Glutamatergic neuron (in vitro differentiated cells): ENCODE data around the gene GNL2. TPM values are rescaled to one million over a fixed set of nuclear protein-coding genes. Genes with fewer than 3 reads are reported as not detected.

Experiments
- DNase-seq: peaks from one replicate; pipeline ENCODE4 v3.0.0; 2022
- H3K27ac Mint-ChIP-seq: one replicate; pipeline ENCODE4 v1.8.0; 2020; ENCODE audit warnings: mild to moderate bottlenecking, mixed read lengths, inconsistent platforms; ENCODE audit not compliant: unreplicated experiment
- H3K27me3 Mint-ChIP-seq: one replicate; pipeline ENCODE4 v1.8.0; 2020; ENCODE audit warnings: mild to moderate bottlenecking, moderate library complexity, mixed read lengths, inconsistent platforms; ENCODE audit not compliant: unreplicated experiment
- H3K36me3 Mint-ChIP-seq: one replicate; pipeline ENCODE4 v1.8.0; 2020; ENCODE audit warnings: mild to moderate bottlenecking, mixed read lengths, inconsistent platforms; ENCODE audit not compliant: unreplicated experiment
- H3K4me1 Mint-ChIP-seq: one replicate; pipeline ENCODE4 v1.8.0; 2020; ENCODE audit warnings: mild to moderate bottlenecking, low read depth, mixed read lengths, inconsistent platforms; ENCODE audit not compliant: unreplicated experiment
- H3K4me3 Mint-ChIP-seq: one replicate; pipeline ENCODE4 v1.8.0; 2020; ENCODE audit warnings: mild to moderate bottlenecking, mixed read lengths, inconsistent platforms; ENCODE audit not compliant: unreplicated experiment
- H3K9me3 Mint-ChIP-seq: one replicate; pipeline ENCODE4 v1.8.0; 2020; ENCODE audit warnings: mild to moderate bottlenecking, moderate library complexity, mixed read lengths, inconsistent platforms; ENCODE audit not compliant: unreplicated experiment
- CTCF ChIP-seq: fragments of 200-600 bp; sonication (generic); IDR thresholded peaks from one replicate; pipeline ENCODE4 v1.5.0; 2021; ENCODE audit not compliant: partially characterized antibody, unreplicated experiment
- total RNA-seq: library from RNA; stranded (reverse); fragmentation: NEBNext Ultra II Directional; extraction: Animal tissue kit (Norgen Biotek cat#: 25700); gene quantifications from one replicate; pipeline ENCODE4 v1.2.1, GENCODE V29; 2021; ENCODE audit not compliant: unreplicated experiment

The GNL2 gene
- total RNA-seq, 1 donor from 2014 or later, result 50.0 TPM

- no peak overlapping the region for H3K27ac Mint-ChIP-seq
- H3K9me3 Mint-ChIP-seq, result peaks cover 2% of the 10 kb centered on the region
- no peak for DNase-seq
- H3K4me3 Mint-ChIP-seq, result no peak overlapping the region
- no peaks in the 10 kb centered on the region for H3K4me1 Mint-ChIP-seq
- H3K27me3 Mint-ChIP-seq, result peaks cover 37% of the 10 kb centered on the region
- no peak for TF ChIP-seq CTCF
- H3K36me3 Mint-ChIP-seq, result no peaks in the 10 kb centered on the region
Measured at GRCh38 chr1:37630426-37631028, 34.8 kb upstream of the GNL2 start.

- Mint-ChIP-seq H3K4me1 (no peaks in the 10 kb centered on the region), H3K27ac (no peak overlapping the region), H3K27me3 (peaks cover 34% of the 10 kb centered on the region), H3K9me3 (peaks cover 2% of the 10 kb centered on the region), H3K4me3 (no peak overlapping the region), H3K36me3 (no peaks in the 10 kb centered on the region)
- DNase-seq, result no peak
- no peak for TF ChIP-seq CTCF
Measured at GRCh38 chr1:37629726-37630425, 34.1 kb upstream of the GNL2 start.

GRCh38 chr1:37629008-37629407 lies 33.3 kb upstream of the GNL2 start:
- Mint-ChIP-seq H3K36me3 (no peaks in the 10 kb centered on the region), H3K27ac (no peak overlapping the region), H3K9me3 (peaks cover 2% of the 10 kb centered on the region), H3K27me3 (peaks cover 36% of the 10 kb centered on the region), H3K4me3 (no peak overlapping the region), H3K4me1 (no peaks in the 10 kb centered on the region)
- no peak for TF ChIP-seq CTCF
- no peak for DNase-seq

- H3K36me3 Mint-ChIP-seq, result no peaks in the 10 kb centered on the region
- DNase-seq, result no peak
- peaks cover 34% of the 10 kb centered on the region for H3K27me3 Mint-ChIP-seq
- no peak overlapping the region for H3K4me3 Mint-ChIP-seq
- H3K27ac Mint-ChIP-seq, result no peak overlapping the region
- TF ChIP-seq CTCF, result no peak
- peaks cover 2% of the 10 kb centered on the region for H3K9me3 Mint-ChIP-seq
- H3K4me1 Mint-ChIP-seq, result no peaks in the 10 kb centered on the region
Measured at GRCh38 chr1:37628026-37628556, 32.4 kb upstream of the GNL2 start.

GRCh38 chr1:37622131-37622530 lies 26.4 kb upstream of the GNL2 start:
- DNase-seq, result no peak
- Mint-ChIP-seq H3K27ac (no peak overlapping the region), H3K4me1 (no peaks in the 10 kb centered on the region), H3K27me3 (peaks cover 19% of the 10 kb centered on the region), H3K4me3 (no peak overlapping the region), H3K36me3 (no peaks in the 10 kb centered on the region), H3K9me3 (no peaks in the 10 kb centered on the region)
- TF ChIP-seq CTCF, result no peak
